Right renal cortex interstitium (tissue), 3 donors: ENCODE measurements around the gene ARHGAP45. TPM values are rescaled to one million over a fixed set of nuclear protein-coding genes. Genes with fewer than 3 reads are reported as not detected.

Experiments
- DNase-seq, 3 donors: peaks; one replicate each; pipeline ENCODE4 v3.0.0-alpha.2; 2013; ENCODE audit warnings: low read depth in 3 of 3, low spot score in 2 of 3
- polyA plus RNA-seq, 3 donors: library from polyadenylated mRNA; unstranded; fragments of 120-200 nt; gene quantifications; one replicate each; pipeline ENCODE4 v1.2.1, GENCODE V29; 2013; ENCODE audit not compliant: insufficient read length in 3 of 3

The ARHGAP45 gene
- polyA plus RNA-seq, 3 donors, result 7.2 to 10.6 (median 9.1) TPM

DNA sequence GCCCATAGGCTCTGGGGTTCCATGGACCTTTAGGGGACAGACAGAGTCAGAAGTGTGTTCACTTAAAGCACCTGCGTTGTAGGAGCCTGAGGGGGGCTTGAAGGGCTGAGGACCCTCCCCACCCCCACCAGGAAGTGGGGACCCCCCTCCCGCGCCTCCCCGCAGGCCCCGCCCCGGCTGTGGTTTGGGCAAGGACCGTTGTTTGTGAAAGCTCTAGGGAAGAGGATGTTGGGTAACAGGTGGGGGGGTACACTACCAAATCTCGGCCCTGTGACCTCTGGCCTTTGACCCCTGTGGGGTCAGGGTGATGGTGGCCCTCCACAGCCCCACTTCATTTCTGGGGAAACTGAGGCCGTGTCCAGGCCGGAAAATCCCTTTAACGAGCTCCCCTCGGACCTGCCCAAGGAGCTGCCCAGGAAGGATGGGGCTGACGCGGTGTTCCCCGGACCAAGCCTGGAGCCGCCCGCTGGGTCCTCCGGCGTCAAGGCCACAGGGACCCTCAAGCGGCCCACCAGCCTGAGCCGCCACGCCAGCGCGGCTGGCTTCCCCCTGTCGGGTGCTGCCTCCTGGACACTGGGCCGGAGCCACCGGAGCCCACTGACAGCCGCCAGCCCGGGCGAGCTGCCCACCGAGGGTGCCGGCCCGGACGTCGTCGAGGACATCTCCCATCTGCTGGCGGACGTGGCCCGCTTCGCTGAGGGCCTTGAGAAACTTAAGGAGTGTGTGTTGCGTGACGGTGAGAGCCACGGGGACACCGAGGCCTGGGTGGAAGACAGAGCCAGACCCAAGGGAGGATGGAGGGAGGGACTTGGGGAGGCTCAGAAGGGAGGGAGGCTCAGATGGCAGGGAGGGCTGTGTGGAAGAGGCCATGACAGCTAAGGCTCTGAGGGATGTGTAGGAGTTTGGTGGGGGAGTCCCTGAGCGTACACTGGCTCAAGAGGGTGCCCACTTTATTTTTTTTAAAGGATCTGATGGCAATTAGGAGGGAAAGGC is 1.3 kb downstream of the ARHGAP45 start:
- DNase-seq, result no peak

GRCh38 chr19:1069009-1069779 is 2.2 kb downstream of the ARHGAP45 start:
- DNase-seq, result no peak

DNA sequence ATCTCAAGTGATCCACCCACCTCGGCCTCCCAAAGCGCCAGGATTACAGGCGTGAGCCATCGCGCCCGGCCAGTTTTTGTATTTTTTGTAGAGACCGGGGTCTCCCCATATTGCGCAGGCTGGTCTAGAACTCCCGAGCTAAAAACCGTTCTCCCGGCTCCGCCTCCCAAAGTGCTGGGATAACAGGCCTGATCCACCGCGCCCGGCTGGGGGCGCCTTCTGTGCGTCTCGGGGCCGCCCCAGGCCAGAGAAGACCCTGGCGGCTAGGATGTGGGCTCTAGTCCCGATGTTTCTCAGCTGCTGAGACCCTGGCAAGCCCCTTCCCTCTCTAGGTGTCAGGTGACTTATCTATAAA is 3.6 kb downstream of the ARHGAP45 start:
- no peak for DNase-seq

DNA sequence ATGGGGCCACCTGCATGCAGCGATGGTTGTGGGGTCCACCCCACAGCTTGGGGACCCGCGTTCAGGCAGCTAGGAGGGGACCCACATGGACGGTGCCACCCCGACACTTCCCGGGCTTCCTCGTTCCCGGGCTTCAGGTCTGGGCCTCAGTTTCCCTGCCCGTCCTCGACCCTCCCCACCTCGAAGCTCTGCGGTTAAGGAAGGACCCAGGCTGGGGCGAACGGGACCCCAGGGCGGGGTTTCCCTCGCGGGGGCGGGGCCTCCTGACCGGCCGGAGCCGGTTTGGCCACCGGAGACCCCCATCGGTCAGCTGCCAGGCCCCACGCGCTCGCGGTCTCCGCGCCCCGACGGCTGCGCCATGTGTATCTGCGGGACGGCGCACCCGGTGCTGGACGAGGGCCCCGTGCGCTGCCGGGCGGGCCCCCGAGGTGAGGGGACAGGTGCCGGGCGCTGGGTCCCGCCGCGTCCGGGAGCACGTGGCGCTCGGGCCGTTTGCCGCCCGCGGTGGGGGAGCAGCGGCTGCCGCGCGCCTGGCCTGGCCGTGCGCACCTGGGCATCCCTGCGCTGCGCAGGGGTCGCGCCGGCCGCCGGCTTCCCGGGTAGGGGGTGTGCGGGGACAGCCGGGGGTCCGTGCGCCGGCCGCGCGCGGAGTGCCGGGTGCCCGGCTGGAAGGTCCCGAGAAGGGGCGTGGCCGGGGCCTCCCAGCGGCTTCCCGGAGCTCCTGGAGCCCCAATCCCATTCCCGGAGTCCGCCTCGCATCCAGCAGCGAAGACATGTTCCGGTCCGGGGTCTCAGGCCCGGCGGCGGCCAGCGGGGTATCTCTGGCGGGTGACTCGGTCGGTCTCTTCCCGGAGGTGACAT is 4.2 kb downstream of the ARHGAP45 start:
- DNase-seq, result no peak

DNA sequence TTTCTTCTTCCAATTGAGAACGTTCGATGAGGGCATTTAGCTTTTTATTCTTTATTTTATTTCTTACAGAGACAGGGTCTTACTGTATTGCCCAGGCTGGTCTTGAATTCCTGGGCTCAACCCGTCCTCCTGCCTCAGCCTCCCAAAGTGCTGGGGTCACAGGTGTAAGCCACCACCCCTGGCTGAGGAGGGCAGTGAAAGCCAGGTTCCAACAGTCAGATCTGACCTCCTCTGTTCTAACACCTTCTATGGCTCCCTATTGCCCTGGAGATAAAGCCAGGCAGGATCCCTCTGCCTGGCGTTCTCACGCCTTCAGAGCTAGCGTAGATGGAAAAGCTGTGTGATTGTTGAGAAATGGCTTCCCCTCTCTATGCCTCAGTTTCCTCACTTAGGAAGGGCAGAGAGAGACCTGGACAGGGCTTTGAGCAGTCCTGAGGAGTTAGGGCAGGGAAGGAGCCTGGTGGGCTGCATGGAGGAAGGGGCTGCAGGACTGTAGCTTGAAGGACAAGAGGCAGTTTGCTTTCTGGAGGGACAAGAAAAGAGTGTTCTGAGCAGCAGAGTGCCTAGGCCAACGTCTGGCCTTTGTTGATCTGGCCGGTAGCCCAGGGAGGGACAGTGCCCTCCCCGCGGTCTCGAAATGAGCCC is 5.5 kb downstream of the ARHGAP45 start:
- no peak for DNase-seq

DNA sequence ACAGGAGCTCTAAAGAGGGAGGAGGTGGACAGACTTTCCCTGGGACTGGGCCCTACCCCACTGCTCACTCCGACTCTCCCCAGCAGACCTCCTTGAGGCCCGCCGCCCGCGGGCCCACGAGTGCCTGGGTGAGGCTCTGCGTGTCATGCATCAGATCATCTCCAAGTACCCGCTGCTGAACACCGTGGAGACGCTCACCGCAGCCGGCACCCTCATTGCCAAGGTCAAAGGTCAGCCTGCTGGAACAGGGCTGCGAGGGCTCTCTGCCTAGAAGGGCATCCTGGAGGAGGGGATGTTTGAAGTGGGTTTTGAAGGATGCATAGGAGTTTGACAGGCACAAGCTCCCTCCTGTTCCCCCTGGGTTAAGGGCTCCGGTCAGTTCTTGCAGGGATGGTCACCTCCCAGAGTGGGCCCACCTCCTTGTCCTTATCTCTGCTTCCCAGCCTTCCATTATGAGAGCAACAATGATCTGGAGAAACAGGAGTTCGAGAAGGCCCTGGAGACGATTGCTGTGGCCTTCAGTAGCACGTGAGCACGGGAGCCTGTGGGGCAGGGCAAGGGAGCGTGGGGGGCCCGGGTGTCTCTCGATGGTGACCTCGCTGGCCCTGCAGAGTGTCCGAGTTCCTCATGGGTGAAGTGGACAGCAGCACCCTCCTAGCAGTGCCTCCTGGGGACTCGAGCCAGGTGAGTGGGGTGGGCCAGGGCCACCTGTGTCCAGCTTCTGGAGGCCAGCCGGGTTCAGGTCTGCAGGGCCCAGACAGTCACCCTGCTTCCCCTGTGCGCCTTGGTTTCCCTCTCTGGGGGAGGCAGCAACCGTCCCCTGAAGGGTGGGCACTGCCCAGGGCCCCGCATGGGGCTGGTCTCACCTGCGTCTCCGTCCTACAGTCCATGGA is 6.3 kb downstream of the ARHGAP45 start:
- no peak for DNase-seq

GRCh38 chr19:1073956-1074517 is 7.1 kb downstream of the ARHGAP45 start:
- DNase-seq, result no peak

DNA sequence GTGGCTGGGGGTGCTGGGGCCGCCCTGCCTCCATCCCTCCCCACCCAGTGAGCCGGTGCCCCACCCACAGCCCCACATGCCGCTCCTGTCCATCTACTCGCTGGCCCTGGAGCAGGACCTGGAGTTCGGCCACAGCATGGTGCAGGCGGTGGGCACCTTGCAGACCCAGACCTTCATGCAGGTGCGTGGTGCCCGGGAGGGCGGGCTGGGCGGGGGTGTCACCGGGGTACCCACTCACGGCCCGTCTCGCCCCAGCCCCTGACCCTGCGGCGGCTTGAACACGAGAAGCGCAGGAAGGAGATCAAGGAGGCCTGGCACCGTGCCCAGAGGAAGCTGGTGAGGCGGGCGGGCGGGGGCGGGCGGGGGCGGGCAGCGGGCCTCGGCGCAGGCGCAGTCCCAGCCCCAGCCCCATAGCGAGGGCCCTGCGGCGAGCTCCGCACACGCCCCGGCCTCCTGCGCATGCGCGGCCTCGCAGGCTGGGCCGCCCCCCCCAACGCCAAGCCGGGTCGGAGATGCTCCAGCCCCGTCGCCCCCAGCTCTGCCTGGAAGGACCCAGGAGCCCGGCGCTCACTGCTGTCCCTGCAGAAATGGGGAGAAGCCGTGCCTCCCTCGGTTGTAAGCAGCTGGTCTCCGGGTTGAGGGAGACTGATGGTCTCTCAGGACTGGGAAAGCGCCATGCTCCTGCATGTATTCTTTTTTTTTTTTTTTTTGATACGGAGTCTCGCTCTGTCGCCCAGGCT is 7.7 kb downstream of the ARHGAP45 start:
- no peak for DNase-seq

GRCh38 chr19:1076046-1076386 is 9.0 kb downstream of the ARHGAP45 start:
- no peak for DNase-seq

GRCh38 chr19:1076951-1077350 is 10.0 kb downstream of the ARHGAP45 start:
- no peak for DNase-seq

DNA sequence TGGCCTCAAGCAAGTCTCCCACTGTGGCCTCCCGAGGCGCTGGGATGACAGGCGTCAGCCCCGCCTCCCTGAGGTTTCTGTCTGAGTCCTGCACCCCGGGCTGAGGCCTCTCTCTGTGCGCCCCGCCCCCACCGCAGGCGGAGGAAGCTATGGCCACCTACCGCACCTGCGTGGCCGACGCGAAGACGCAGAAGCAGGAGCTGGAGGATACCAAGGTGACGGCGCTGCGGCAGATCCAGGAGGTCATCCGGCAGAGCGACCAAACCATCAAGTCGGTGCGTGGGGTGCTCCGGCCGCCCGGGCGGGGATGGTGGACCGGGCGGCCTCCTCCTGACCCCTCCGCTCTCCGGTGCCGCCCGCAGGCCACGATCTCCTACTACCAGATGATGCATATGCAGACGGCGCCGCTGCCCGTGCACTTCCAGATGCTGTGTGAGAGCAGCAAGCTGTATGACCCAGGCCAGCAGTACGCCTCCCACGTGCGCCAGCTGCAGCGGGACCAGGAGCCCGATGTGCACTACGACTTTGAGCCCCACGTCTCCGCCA is 12.7 kb downstream of the ARHGAP45 start:
- DNase-seq, result no peak

DNA sequence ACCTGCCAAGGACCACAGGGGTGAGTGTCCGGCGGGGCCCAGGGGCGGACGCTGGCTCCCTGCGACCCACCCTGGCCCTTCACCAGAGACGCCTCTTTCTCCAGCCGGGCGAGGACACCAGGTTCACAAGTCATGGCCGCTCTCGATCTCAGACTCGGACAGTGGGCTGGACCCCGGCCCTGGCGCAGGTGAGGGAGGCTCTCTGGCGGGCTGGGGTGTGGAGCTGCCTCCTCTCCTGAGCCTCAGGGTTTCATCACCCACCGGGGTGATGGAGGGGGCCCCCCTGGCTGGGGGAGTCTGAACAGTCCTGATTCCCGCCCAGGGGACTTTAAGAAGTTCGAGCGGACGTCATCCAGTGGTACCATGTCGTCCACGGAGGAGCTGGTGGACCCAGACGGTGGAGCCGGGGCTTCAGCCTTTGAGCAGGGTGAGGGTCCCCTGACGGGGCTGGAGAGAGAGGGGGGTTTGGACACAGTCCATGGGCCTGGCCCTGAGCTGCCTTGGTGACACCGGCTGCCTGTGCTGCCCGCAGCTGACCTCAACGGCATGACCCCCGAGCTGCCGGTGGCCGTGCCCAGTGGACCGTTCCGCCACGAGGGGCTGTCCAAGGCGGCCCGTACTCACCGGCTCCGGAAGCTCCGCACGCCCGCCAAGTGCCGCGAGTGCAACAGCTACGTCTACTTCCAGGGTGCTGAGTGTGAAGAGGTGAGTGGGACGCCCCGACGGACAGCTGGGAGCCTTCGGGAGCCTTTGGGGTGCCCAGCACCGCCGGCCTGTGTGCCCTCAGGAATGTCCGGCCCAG is 13.6 kb downstream of the ARHGAP45 start:
- DNase-seq, result no peak

GRCh38 chr19:1081301-1082164 is 14.6 kb downstream of the ARHGAP45 start:
- DNase-seq, result no peak

GRCh38 chr19:1082165-1082927 is 15.4 kb downstream of the ARHGAP45 start:
- DNase-seq, result no peak

GRCh38 chr19:1082928-1083816 is 16.2 kb downstream of the ARHGAP45 start:
- DNase-seq, result no peak
